ENCODE data around the gene S100Z. TPM values are rescaled to one million over a fixed set of nuclear protein-coding genes. Genes with fewer than 3 reads are reported as not detected.
"Not testable (repeated sequence)": the region's sequence is repeated elsewhere in the genome, so short reads cannot be mapped to it uniquely, and the experiment has no call there.

The S100Z gene
- total RNA-seq, 4 donors from 2014 or later = not detected

- no peak overlapping the region for H3K4me3 ChIP-seq
- no peak overlapping the region for H3K27ac ChIP-seq
- H3K27me3 ChIP-seq = no peaks in the 10 kb centered on the region
- no peaks in the 10 kb centered on the region for H3K4me1 ChIP-seq
- DNase-seq (ENCODE audit: low spot score in 2 of 2) = no peak
- H3K9me3 ChIP-seq = no peaks in the 10 kb centered on the region
- WGBS = 70% methylated on average over 5 of the region's 5 CpGs
- H3K36me3 ChIP-seq = no peaks in the 10 kb centered on the region
- TF ChIP-seq CTCF (IDR thresholded peaks at IDR 0.05) (no peak), POLR2AphosphoS5 (IDR thresholded peaks at IDR 0.05) (no peak), POLR2A (IDR thresholded peaks at IDR 0.05) (no peak), EP300 (IDR thresholded peaks at IDR 0.05) (no peak)
These were observed 94.8 kb downstream of the S100Z start for GRCh38 chr5:76944638-76945037.

GRCh38 chr5:76945238-76945637, 95.4 kb downstream of the S100Z start:
- H3K27me3 ChIP-seq; H3K4me3 ChIP-seq; DNase-seq (ENCODE audit: low spot score in 2 of 2); H3K27ac ChIP-seq; H3K36me3 ChIP-seq; H3K4me1 ChIP-seq; H3K9me3 ChIP-seq: not testable (repeated sequence)
- 66% methylated on average over 9 of the region's 9 CpGs for WGBS

GRCh38 chr5:76946090-76946489, 96.3 kb downstream of the S100Z start:
- WGBS = 89% methylated on average over 2 of the region's 2 CpGs
- no peaks in the 10 kb centered on the region for H3K36me3 ChIP-seq
- H3K9me3 ChIP-seq = no peaks in the 10 kb centered on the region
- H3K4me3 ChIP-seq = no peak overlapping the region
- no peaks in the 10 kb centered on the region for H3K4me1 ChIP-seq
- no peak overlapping the region for H3K27ac ChIP-seq
- DNase-seq (ENCODE audit: low spot score in 2 of 2) = no peak
- no peak for TF ChIP-seq POLR2AphosphoS5 (IDR thresholded peaks at IDR 0.05)
- TF ChIP-seq EP300 (IDR thresholded peaks at IDR 0.05) = no peak
- no peak for TF ChIP-seq POLR2A (IDR thresholded peaks at IDR 0.05)
- TF ChIP-seq CTCF (IDR thresholded peaks at IDR 0.05) = no peak
- no peaks in the 10 kb centered on the region for H3K27me3 ChIP-seq

GRCh38 chr5:76947082-76947503, 97.3 kb downstream of the S100Z start:
- no peak for DNase-seq (ENCODE audit: low spot score in 2 of 2)
- TF ChIP-seq CTCF (IDR thresholded peaks at IDR 0.05) (no peak), EP300 (IDR thresholded peaks at IDR 0.05) (no peak), POLR2AphosphoS5 (IDR thresholded peaks at IDR 0.05) (no peak), POLR2A (IDR thresholded peaks at IDR 0.05) (no peak)
- WGBS = 32% methylated on average over 4 of the region's 4 CpGs

GRCh38 chr5:76952795-76953536, 103.2 kb downstream of the S100Z start, which contains the start of gene CRHBP:
TSS of gene CRHBP (plus strand) at chr5:76953045. CDS start at chr5:76953135, 90 bp downstream.
- H3K9me3 ChIP-seq = no peaks in the 10 kb centered on the region
- peaks cover 33% of the 10 kb centered on the region for H3K27me3 ChIP-seq
- H3K27ac ChIP-seq = no peak within 1 kb of the TSS
- 40% methylated on average over 23 of the region's 23 CpGs for WGBS
- no peaks in the 10 kb centered on the region for H3K36me3 ChIP-seq
- TF ChIP-seq POLR2AphosphoS5 (IDR thresholded peaks at IDR 0.05) (no peak), EP300 (IDR thresholded peaks at IDR 0.05) (no peak), CTCF (IDR thresholded peaks at IDR 0.05) (no peak), POLR2A (IDR thresholded peaks at IDR 0.05) (no peak)
- peak within 1 kb of the TSS; percentile 47 for H3K4me3 ChIP-seq
- peaks cover 14% of the 10 kb centered on the region for H3K4me1 ChIP-seq
- DNase-seq (ENCODE audit: low spot score in 2 of 2) = no peak

More at GRCh38 chr5:76947082-76947503, 97.3 kb downstream of the S100Z start:
- H3K9me3 ChIP-seq = no peaks in the 10 kb centered on the region
- peaks cover 1% of the 10 kb centered on the region for H3K27me3 ChIP-seq
- no peaks in the 10 kb centered on the region for H3K36me3 ChIP-seq
- H3K27ac ChIP-seq = no peak overlapping the region
- H3K4me3 ChIP-seq = no peak overlapping the region
- no peaks in the 10 kb centered on the region for H3K4me1 ChIP-seq
